HepG2 (cell line): ENCODE measurements around the gene SLC25A17. TPM values are rescaled to one million over a fixed set of nuclear protein-coding genes. Genes with fewer than 3 reads are reported as not detected.

ENCODE experiments used
- ZNF441 ChIP-seq: sonication (generic); formaldehyde crosslinking; IDR thresholded peaks from 2 replicates; pipeline ENCODE4 v1.7.0; 2021; ENCODE audit warnings: missing genetic modification reagents, borderline replicate concordance
- polyA plus RNA-seq, 8 experiments: library from polyadenylated mRNA; depleted of rRNA in 3 of 8; stranded (reverse) in 7 of 8; unstranded in 1 of 8; fragments of >200 nt; fragmentation: Illumina TruSeq in 4 of 8; extraction: Trizol in 4 of 8; gene quantifications; 2 replicates each; pipeline versions ENCODE4 v1.2.1 to v1.2.3, GENCODE V29; 2011 to 2016; ENCODE audit warnings: low read depth in 4 of 8, missing spikeins in 1 of 8, mixed read lengths in 1 of 8; ENCODE audit not compliant: insufficient read depth in 1 of 8
- total RNA-seq, 5 experiments: library from RNA; depleted of rRNA; stranded (reverse); fragments of >200 nt; fragmentation: Illumina TruSeq; extraction: Trizol; gene quantifications; 2 replicates each; pipeline ENCODE4 v1.2.3, GENCODE V29; 2016; ENCODE audit warnings: low read depth in 1 of 5
- TF ChIP-seq, protein P1 (sequence below), 2 experiments: fragments of 450-650 bp in 1 of 2; sonication (generic) in 1 of 2; formaldehyde crosslinking in 1 of 2; IDR thresholded peaks; 2 replicates each; pipeline versions ENCODE4 v1.6.1 to v1.8.0; 2016 to 2022; ENCODE audit warnings: antibody characterized with exemption in 1 of 2, mild to moderate bottlenecking in 1 of 2, missing genetic modification reagents in 1 of 2
- TF ChIP-seq, protein P2 (sequence below): sonication (generic); formaldehyde crosslinking; IDR thresholded peaks from 2 replicates; pipeline ENCODE4 v1.4.0; 2020; ENCODE audit warnings: mild to moderate bottlenecking, low read depth, missing genetic modification reagents
- TF ChIP-seq, protein P3 (sequence below): sonication (generic); formaldehyde crosslinking; conservative IDR thresholded peaks from 2 replicates; pipeline ENCODE4 v1.4.0; 2020; ENCODE audit warnings: missing genetic modification reagents
- TF ChIP-seq, protein P4 (sequence below): sonication (generic); formaldehyde crosslinking; IDR thresholded peaks from 2 replicates; pipeline ENCODE4 v1.8.0; 2022; ENCODE audit warnings: mild to moderate bottlenecking, missing genetic modification reagents, moderate library complexity

Gene SLC25A17
- total and polyA plus RNA-seq, 2 of the 13 experiments (the other 11 are each of a cell fraction or from before 2014, with no cell fraction given) = 15.7 to 27.9 TPM

DNA sequence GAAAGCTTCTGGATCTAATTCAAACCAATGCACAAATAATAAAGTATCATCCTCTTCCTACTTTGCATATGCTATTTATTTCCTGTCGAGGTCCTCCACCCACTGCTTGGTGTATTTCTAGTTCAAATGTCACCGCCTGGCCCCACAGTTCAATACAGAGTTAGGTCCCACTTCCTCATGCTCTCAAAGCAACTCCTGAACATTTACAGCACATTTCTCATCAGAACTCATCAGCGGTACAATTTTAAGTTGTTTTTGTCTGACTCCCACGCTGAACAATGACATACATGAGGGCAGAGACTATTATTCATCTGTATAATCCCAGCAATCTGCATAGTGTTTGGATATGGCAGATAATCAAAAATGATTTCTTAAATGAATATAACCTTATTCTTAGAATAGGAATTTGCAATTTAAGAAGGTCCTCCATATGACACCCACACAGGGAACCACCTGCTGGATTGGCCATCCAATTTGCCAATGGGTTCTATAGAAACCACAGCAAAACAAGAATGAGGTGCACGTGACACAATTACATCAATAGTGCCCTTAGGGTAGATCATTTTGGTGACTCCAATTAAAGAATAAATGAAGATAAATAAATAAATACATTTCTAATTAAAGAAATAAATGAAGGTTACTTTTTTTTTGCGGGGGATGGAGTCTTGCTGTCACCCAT, 54.2 kb downstream of the SLC25A17 start (continued):
- TF ChIP-seq, protein P1, sequence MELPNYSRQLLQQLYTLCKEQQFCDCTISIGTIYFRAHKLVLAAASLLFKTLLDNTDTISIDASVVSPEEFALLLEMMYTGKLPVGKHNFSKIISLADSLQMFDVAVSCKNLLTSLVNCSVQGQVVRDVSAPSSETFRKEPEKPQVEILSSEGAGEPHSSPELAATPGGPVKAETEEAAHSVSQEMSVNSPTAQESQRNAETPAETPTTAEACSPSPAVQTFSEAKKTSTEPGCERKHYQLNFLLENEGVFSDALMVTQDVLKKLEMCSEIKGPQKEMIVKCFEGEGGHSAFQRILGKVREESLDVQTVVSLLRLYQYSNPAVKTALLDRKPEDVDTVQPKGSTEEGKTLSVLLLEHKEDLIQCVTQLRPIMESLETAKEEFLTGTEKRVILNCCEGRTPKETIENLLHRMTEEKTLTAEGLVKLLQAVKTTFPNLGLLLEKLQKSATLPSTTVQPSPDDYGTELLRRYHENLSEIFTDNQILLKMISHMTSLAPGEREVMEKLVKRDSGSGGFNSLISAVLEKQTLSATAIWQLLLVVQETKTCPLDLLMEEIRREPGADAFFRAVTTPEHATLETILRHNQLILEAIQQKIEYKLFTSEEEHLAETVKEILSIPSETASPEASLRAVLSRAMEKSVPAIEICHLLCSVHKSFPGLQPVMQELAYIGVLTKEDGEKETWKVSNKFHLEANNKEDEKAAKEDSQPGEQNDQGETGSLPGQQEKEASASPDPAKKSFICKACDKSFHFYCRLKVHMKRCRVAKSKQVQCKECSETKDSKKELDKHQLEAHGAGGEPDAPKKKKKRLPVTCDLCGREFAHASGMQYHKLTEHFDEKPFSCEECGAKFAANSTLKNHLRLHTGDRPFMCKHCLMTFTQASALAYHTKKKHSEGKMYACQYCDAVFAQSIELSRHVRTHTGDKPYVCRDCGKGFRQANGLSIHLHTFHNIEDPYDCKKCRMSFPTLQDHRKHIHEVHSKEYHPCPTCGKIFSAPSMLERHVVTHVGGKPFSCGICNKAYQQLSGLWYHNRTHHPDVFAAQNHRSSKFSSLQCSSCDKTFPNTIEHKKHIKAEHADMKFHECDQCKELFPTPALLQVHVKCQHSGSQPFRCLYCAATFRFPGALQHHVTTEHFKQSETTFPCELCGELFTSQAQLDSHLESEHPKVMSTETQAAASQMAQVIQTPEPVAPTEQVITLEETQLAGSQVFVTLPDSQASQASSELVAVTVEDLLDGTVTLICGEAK (IDR thresholded peaks at IDR 0.05) = no peak
- TF ChIP-seq, protein P1 (CRISPR knock-in tag; IDR thresholded peaks at IDR 0.05) = no peak
- no peak for TF ChIP-seq ZNF441
- TF ChIP-seq, protein P2, sequence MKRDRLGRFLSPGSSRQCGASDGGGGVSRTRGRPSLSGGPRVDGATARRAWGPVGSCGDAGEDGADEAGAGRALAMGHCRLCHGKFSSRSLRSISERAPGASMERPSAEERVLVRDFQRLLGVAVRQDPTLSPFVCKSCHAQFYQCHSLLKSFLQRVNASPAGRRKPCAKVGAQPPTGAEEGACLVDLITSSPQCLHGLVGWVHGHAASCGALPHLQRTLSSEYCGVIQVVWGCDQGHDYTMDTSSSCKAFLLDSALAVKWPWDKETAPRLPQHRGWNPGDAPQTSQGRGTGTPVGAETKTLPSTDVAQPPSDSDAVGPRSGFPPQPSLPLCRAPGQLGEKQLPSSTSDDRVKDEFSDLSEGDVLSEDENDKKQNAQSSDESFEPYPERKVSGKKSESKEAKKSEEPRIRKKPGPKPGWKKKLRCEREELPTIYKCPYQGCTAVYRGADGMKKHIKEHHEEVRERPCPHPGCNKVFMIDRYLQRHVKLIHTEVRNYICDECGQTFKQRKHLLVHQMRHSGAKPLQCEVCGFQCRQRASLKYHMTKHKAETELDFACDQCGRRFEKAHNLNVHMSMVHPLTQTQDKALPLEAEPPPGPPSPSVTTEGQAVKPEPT (CRISPR knock-in tag) = no peak
- TF ChIP-seq, protein P3, sequence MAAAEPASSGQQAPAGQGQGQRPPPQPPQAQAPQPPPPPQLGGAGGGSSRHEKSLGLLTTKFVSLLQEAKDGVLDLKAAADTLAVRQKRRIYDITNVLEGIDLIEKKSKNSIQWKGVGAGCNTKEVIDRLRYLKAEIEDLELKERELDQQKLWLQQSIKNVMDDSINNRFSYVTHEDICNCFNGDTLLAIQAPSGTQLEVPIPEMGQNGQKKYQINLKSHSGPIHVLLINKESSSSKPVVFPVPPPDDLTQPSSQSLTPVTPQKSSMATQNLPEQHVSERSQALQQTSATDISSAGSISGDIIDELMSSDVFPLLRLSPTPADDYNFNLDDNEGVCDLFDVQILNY (CRISPR knock-in tag) = no peak
- TF ChIP-seq, protein P4, sequence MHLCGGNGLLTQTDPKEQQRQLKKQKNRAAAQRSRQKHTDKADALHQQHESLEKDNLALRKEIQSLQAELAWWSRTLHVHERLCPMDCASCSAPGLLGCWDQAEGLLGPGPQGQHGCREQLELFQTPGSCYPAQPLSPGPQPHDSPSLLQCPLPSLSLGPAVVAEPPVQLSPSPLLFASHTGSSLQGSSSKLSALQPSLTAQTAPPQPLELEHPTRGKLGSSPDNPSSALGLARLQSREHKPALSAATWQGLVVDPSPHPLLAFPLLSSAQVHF (CRISPR knock-in tag) = no peak
